DND-41 (cell line): ENCODE measurements around the gene ARHGAP6.

Experiments
- ATAC-seq: fragments of 200-7000 bp; cut with Tn5 transposase; 3 replicates; pipeline ENCODE4 v1.9.1; 2021; ENCODE audit warnings: low read depth; ENCODE audit not compliant: insufficient read depth
- DNase-seq: peaks from one replicate; pipeline ENCODE4 v3.0.0-alpha.2; 2020
- H2AFZ ChIP-seq: 2 replicates; pipeline ENCODE4 v1.6.0; 2012; ENCODE audit warnings: low read depth, low read length
- H3K27ac ChIP-seq: 2 replicates; pipeline ENCODE4 v1.5.1; 2012; ENCODE audit warnings: low read length, inconsistent platforms
- H3K27me3 ChIP-seq: fragments of 200-600 bp; sonication (generic); 2 replicates; pipeline ENCODE4 v1.6.0; 2012; ENCODE audit warnings: low read length, mild to moderate bottlenecking, inconsistent platforms; ENCODE audit not compliant: insufficient read depth, poor library complexity
- H3K36me3 ChIP-seq: 2 replicates; pipeline ENCODE4 v1.5.1; 2012; ENCODE audit warnings: low read length, inconsistent platforms; ENCODE audit not compliant: insufficient read depth
- H3K4me1 ChIP-seq: 2 replicates; pipeline ENCODE4 v1.5.1; 2012; ENCODE audit warnings: mild to moderate bottlenecking, low read length; ENCODE audit not compliant: insufficient read depth
- H3K4me2 ChIP-seq: 2 replicates; pipeline ENCODE4 v1.6.0; 2012; ENCODE audit warnings: mild to moderate bottlenecking, moderate library complexity, low read length, inconsistent platforms; ENCODE audit not compliant: insufficient read depth
- H3K4me3 ChIP-seq, 2 experiments: fragments of 200-600 bp in 1 of 2; shearing (Covaris generic) in 1 of 2; 2 replicates each; pipeline ENCODE4 v1.5.1; 2012 to 2016; ENCODE audit warnings: inconsistent platforms in 2 of 2, low read length in 2 of 2, mild to moderate bottlenecking in 2 of 2, low read depth in 1 of 2, moderate library complexity in 1 of 2
- H3K79me2 ChIP-seq: 2 replicates; pipeline ENCODE4 v1.6.0; 2012; ENCODE audit warnings: low read length, inconsistent platforms; ENCODE audit not compliant: insufficient read depth
- H3K9ac ChIP-seq: 2 replicates; pipeline ENCODE4 v1.6.0; 2012; ENCODE audit warnings: low read depth, mild to moderate bottlenecking, inconsistent platforms, low read length, moderate library complexity
- H3K9me3 ChIP-seq: 2 replicates; pipeline ENCODE4 v1.5.1; 2012; ENCODE audit warnings: low read length, moderate library complexity, mild to moderate bottlenecking, inconsistent platforms; ENCODE audit not compliant: insufficient read depth, severe bottlenecking
- H4K20me1 ChIP-seq: 2 replicates; pipeline ENCODE4 v1.6.0; 2012; ENCODE audit warnings: low read length; ENCODE audit not compliant: insufficient read depth
- CTCF ChIP-seq: IDR thresholded peaks from 2 replicates; pipeline ENCODE4 v1.5.1; 2012; ENCODE audit warnings: borderline replicate concordance, low read length, moderate library complexity, mild to moderate bottlenecking; ENCODE audit not compliant: poor library complexity, severe bottlenecking; ENCODE audit errors: extremely low read depth
- EZH2 ChIP-seq: IDR thresholded peaks from 3 replicates; pipeline ENCODE4 v1.6.1; 2012; ENCODE audit warnings: borderline replicate concordance, low read depth, mild to moderate bottlenecking, moderate library complexity, low read length, inconsistent platforms; ENCODE audit not compliant: severe bottlenecking

The ARHGAP6 gene

DNA sequence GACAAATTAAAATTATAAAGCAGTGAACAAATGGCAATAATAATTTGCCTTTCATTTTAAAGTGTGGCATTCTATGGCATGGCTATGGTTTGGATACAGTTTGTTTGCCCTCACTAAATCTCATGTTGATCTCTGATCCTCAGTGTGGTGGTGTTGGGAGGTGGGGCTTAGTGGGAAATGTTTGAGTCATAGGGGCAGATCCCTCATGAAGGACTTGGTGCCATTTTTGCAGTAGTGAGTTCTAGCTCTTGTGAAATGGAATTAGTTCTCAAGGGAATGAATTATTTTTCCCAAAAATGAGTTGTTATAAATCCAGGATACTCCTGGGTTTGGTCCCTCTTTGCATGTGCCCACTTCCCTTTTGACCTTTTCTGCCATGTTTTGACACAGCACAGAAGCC, 191.1 kb downstream of the ARHGAP6 start:
- no peak overlapping the region for H3K4me3 ChIP-seq
- no peak overlapping the region for H3K9ac ChIP-seq
- H3K36me3 ChIP-seq = no peaks in the 10 kb centered on the region
- H3K4me2 ChIP-seq = no peak overlapping the region
- ATAC-seq (no peak), DNase-seq (no peak)
- H3K27ac ChIP-seq = no peak overlapping the region
- H3K79me2 ChIP-seq = no peaks in the 10 kb centered on the region
- no peaks in the 10 kb centered on the region for H3K9me3 ChIP-seq
- no peaks in the 10 kb centered on the region for H3K4me1 ChIP-seq
- TF ChIP-seq CTCF = no peak
- no peak for TF ChIP-seq EZH2
- H2AFZ ChIP-seq = no peak overlapping the region
- no peaks in the 10 kb centered on the region for H3K27me3 ChIP-seq
- no peaks in the 10 kb centered on the region for H4K20me1 ChIP-seq

GRCh38 chrX:11474021-11474420, 191.7 kb downstream of the ARHGAP6 start:
- H3K4me1 ChIP-seq = no peaks in the 10 kb centered on the region
- no peak overlapping the region for H2AFZ ChIP-seq
- H3K27me3 ChIP-seq = no peaks in the 10 kb centered on the region
- no peak overlapping the region for H3K27ac ChIP-seq
- no peaks in the 10 kb centered on the region for H3K9me3 ChIP-seq
- no peak overlapping the region for H3K9ac ChIP-seq
- H3K4me3 ChIP-seq = no peak overlapping the region
- DNase-seq (no peak), ATAC-seq (no peak)
- H4K20me1 ChIP-seq = no peaks in the 10 kb centered on the region
- no peak for TF ChIP-seq CTCF
- no peak for TF ChIP-seq EZH2
- no peak overlapping the region for H3K4me2 ChIP-seq
- H3K36me3 ChIP-seq = no peaks in the 10 kb centered on the region
- H3K79me2 ChIP-seq = no peaks in the 10 kb centered on the region

DNA sequence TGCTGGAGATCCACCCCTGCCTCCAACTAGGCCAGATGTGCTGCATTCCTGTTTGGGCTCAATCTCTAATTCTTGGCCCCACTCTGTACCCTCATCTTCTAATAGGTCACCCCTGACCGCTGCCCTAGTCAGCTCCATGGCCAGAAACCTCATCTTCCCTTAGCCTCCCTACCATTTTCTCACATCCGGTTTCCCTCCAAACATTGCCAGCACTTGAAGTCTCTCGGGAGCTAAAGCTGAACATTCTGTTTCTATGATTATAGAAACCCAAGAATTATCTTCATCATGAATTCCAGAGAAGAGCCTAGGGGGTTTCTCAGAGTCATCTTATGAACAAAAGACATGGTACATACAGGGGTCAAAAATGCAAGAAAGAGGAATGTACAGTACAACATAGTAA, 192.8 kb downstream of the ARHGAP6 start:
- DNase-seq (no peak), ATAC-seq (no peak)
- H2AFZ ChIP-seq = no peak overlapping the region
- no peaks in the 10 kb centered on the region for H3K4me1 ChIP-seq
- no peak overlapping the region for H3K4me2 ChIP-seq
- no peaks in the 10 kb centered on the region for H3K79me2 ChIP-seq
- TF ChIP-seq CTCF = no peak
- TF ChIP-seq EZH2 = no peak
- H3K4me3 ChIP-seq = no peak overlapping the region
- H3K36me3 ChIP-seq = no peaks in the 10 kb centered on the region
- H3K9ac ChIP-seq = no peak overlapping the region
- no peaks in the 10 kb centered on the region for H4K20me1 ChIP-seq
- H3K9me3 ChIP-seq = no peaks in the 10 kb centered on the region
- H3K27ac ChIP-seq = no peak overlapping the region
- H3K27me3 ChIP-seq = no peaks in the 10 kb centered on the region

DNA sequence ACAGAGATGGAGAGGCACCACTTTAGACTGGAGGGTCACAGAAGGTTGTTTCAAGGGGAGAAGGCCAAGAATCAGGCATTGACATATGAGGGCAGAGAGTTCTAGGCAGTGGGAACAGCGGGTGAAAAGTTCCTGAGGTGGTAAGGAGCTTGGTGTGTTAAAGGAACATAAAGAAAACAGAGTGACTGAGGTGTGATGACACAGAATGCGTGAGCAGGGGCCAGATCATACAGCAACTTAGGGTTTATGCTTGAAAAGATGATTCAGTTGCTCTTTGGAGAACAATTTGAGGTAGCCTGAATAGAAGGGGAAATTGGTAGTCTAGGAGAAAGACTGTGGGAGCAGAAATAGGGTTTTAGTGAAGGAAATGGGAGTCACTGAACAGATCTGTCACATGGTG, 193.3 kb downstream of the ARHGAP6 start:
- Histone ChIP-seq H3K27me3 (no peaks in the 10 kb centered on the region), H3K4me2 (no peak overlapping the region), H3K9ac (no peak overlapping the region), H3K9me3 (no peaks in the 10 kb centered on the region), H3K27ac (no peak overlapping the region), H4K20me1 (no peaks in the 10 kb centered on the region), H3K4me3 (no peak overlapping the region), H3K36me3 (no peaks in the 10 kb centered on the region), H2AFZ (no peak overlapping the region), H3K4me1 (no peaks in the 10 kb centered on the region), H3K79me2 (no peaks in the 10 kb centered on the region)
- no peak for TF ChIP-seq EZH2
- TF ChIP-seq CTCF = no peak
- DNase-seq (no peak), ATAC-seq (no peak)
